ENCODE measurements around the gene SFI1.

The SFI1 gene

DNA sequence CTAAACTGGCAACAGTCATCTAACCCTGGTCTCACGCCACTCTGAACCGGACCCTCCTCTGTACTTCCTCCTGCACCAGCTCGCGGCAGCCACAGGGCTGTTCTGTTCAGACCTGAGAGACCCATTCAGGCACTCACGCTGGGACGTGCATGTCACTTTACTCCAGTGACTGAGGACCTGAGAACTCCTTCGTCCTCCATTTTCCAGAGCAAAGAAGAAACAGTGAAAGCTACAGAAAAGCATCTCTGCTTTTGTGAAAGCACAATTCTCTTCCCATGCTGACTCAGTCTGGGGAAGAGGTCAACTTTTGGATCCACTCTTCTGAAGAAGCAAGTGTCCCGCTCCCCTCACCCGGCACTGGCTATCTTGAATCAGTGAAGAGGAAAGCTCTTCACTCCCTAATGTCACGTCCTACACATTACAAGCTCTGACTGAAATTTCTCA, 141.1 kb downstream of the SFI1 start:
- Histone ChIP-seq H3K27ac (ENCODE audit: low read depth, low read length, severe bottlenecking) (peak overlapping the region; percentile 5), H3K4me1 (ENCODE audit: control insufficient read depth, insufficient read depth, low read length, poor library complexity, severe bottlenecking) (peaks cover 8% of the 10 kb centered on the region), H3K4me3 (ENCODE audit: extremely low read depth, insufficient read depth, low read length, poor library complexity, severe bottlenecking) (no peak overlapping the region), H3K36me3 (ENCODE audit: control insufficient read depth, insufficient read depth, low read length) (peaks cover 4% of the 10 kb centered on the region), H3K9me3 (ENCODE audit: control insufficient read depth, low read length) (no peaks in the 10 kb centered on the region)
- 87 to 91% methylated on average over 8 to 9 of the region's 10 CpGs for WGBS, 2 experiments (ENCODE audit: insufficient coverage in 2 of 2)

DNA sequence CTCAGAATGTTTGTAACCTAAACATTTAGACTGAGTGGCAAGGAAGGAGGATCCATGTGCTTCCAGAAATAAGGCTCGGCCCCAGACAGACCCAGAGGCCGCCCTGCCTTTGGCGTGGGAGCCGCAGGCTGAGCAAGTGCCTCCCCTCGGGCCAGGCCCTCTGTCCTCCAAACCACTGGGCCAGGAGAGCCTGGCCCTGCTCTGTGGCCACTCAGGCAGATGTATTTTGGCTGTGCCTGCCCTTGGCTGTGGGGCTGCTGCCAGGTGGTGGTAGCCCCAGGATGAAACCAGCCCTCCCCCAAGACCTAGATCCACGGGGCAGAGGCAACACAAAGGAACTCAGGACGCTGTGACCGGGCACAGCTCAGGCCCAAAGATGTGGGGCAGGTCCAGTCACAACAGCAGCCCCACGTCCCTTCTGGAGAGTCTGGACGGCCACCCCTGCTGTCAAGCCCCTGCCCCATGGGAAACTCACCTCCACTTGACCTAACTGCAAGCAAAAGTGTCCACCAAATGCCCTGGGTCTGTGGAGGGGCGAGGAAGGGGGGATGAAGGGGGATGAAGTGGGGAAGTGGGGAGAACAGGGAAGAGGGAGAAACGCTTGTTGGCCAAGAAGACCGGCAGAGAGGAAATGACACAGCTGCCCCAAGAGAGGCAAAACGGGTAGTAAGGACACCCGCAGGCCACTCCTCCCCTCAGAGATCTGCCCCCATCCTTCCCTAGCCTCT, 141.7 kb downstream of the SFI1 start:
- H3K4me1 ChIP-seq (ENCODE audit: control insufficient read depth, insufficient read depth, low read length, poor library complexity, severe bottlenecking), result peaks cover 8% of the 10 kb centered on the region
- H3K27ac ChIP-seq (ENCODE audit: low read depth, low read length, severe bottlenecking), result peak overlapping the region; percentile 5
- 91 to 96% methylated on average over 12 to 13 of the region's 15 CpGs for WGBS, 2 experiments (ENCODE audit: insufficient coverage in 2 of 2)
- H3K36me3 ChIP-seq (ENCODE audit: control insufficient read depth, insufficient read depth, low read length), result peaks cover 9% of the 10 kb centered on the region
- H3K4me3 ChIP-seq (ENCODE audit: extremely low read depth, insufficient read depth, low read length, poor library complexity, severe bottlenecking), result no peak overlapping the region
- no peaks in the 10 kb centered on the region for H3K9me3 ChIP-seq (ENCODE audit: control insufficient read depth, low read length)

DNA sequence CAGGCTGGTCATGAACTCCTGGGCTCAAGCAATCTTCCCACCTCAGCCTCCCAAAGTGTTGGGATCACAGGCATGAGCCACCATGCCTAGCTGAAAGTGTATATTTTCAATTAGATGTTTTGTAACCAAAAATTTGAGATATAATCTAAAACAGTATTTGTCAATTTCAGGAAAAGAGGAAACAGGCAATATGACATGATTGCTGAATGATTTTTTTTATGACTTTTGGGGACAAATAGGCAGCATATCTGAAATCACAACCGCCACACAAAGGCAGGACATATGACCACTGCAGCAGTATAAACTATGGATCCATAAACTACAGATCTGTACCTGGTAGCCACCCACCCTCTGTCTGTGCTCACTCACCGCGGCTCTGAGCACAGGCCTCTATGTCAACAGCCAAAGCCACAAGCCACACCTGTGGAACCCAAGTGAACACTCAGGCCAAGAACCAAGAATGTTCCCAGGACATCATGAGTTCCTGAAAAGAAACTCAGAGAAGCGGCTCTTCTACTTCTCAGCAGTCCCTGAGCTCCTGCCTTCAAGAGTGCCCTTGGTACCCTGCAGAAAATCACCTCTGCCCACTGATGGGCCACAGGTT, 143.2 kb downstream of the SFI1 start:
- no peak overlapping the region for H3K4me3 ChIP-seq (ENCODE audit: extremely low read depth, insufficient read depth, low read length, poor library complexity, severe bottlenecking)
- H3K27ac ChIP-seq (ENCODE audit: low read depth, low read length, severe bottlenecking), result no peak overlapping the region
- 93 to 96% methylated on average over 4 of the region's 4 CpGs for WGBS, 2 experiments (ENCODE audit: insufficient coverage in 2 of 2)
- H3K4me1 ChIP-seq (ENCODE audit: control insufficient read depth, insufficient read depth, low read length, poor library complexity, severe bottlenecking), result peaks cover 8% of the 10 kb centered on the region
- H3K9me3 ChIP-seq (ENCODE audit: control insufficient read depth, low read length), result no peaks in the 10 kb centered on the region
- peaks cover 11% of the 10 kb centered on the region for H3K36me3 ChIP-seq (ENCODE audit: control insufficient read depth, insufficient read depth, low read length)

DNA sequence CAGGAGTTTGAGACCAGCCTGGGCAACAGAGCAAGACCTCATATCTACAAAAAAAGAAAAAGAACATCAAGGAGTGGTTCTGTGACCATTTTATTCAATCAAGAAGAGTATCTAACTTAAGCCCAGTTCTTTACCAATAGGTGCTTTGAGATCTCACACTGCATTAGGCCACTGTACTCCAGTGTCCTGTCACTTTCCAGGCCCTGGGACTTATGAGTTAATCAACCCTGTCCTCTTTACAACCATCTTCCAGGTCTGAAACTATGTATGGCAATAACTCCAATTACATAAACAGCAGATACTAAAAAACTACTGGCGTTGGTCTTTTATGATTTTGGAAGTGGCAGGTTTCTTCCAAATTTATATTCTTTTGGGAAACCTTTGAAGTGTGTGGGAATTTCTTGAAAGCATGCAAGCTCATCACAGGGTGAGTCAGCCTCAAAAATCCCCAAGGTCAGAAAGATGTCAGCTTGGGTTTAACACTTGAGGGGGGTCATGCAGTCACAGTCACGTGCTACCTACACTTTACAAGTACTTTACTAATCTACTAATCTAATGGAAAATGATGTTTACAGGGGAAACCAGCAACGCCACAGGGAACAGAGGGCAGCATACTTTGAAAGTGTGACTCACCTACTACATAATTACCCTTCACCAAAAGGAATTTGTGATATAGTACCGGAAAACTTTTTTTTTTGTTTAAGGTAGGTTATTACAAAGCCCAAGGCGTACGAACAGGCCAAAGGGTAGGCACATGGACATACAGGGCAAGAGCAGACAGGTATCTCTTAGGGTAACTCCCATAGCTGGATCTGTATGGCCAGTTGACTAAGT, 150.1 kb downstream of the SFI1 start:
- Histone ChIP-seq H3K9me3 (ENCODE audit: control insufficient read depth, low read length) (no peaks in the 10 kb centered on the region), H3K36me3 (ENCODE audit: control insufficient read depth, insufficient read depth, low read length) (peaks cover 57% of the 10 kb centered on the region), H3K4me3 (ENCODE audit: extremely low read depth, insufficient read depth, low read length, poor library complexity, severe bottlenecking) (no peak overlapping the region), H3K27ac (ENCODE audit: low read depth, low read length, severe bottlenecking) (peak overlapping the region; percentile 31), H3K4me1 (ENCODE audit: control insufficient read depth, insufficient read depth, low read length, poor library complexity, severe bottlenecking) (peaks cover 15% of the 10 kb centered on the region)
- 83 to 100% methylated on average over 3 of the region's 6 CpGs for WGBS, 2 experiments (ENCODE audit: insufficient coverage in 2 of 2)

DNA sequence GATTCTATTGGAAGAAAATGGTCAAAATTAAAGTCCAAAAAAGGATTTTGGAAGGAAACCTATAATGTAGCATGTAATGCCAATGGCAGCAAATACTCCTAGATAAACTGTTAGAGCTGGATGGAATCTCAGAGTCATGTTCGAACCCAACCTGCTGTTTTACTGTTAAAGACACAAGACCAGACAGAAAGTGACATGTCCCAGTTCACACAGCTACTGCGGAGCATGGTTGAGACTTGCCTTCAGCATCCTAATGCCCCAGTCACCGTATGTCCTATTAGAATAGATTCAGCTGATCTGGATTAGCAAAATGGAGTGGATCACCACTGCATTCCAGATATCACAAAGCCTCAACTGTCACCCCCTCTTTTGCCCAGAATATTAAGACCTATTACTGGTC, 150.7 kb downstream of the SFI1 start:
- H3K9me3 ChIP-seq (ENCODE audit: control insufficient read depth, low read length), result no peaks in the 10 kb centered on the region
- H3K36me3 ChIP-seq (ENCODE audit: control insufficient read depth, insufficient read depth, low read length), result peaks cover 57% of the 10 kb centered on the region
- 93 to 100% methylated on average over 2 to 3 of the region's 3 CpGs for WGBS, 2 experiments (ENCODE audit: insufficient coverage in 2 of 2)
- H3K4me3 ChIP-seq (ENCODE audit: extremely low read depth, insufficient read depth, low read length, poor library complexity, severe bottlenecking), result no peak overlapping the region
- H3K4me1 ChIP-seq (ENCODE audit: control insufficient read depth, insufficient read depth, low read length, poor library complexity, severe bottlenecking), result peaks cover 15% of the 10 kb centered on the region
- peak overlapping the region; percentile 31 for H3K27ac ChIP-seq (ENCODE audit: low read depth, low read length, severe bottlenecking)

DNA sequence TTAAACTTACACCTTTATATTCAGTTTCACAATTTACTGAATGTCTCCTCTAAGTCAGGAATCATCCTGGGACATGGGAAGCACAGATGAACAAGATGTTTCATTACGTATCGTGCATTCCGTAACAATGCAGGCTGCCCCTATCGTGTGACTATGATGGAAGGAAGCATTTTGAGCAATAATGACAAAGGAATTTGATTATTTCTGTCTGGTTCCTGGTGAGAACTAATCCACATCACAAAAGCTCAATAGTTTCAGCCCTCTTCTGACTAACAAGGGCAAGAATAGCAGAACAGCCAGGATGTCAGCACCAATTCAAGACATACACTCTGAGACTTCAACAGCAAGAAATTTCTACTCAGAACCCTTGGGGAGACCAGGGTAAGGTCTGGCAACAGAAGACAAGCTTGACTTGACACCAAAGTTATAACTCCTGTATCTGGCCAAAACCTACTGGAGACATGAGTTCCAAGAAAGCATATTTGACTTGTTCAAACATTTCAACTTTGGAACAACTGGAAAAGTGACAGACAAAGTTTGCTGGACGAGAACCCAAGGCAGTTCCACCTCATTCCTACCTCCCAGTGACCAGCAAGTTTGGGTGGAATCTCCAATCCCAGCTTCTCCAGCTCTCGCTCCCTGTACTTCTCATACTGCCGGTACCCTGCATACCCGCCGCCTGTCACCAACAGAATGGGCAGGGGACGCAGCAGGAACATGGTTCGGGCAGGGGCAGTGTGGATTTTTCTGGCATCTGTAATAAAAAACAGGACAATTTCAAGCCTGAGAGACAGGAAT, 151.4 kb downstream of the SFI1 start:
- Histone ChIP-seq H3K4me3 (ENCODE audit: extremely low read depth, insufficient read depth, low read length, poor library complexity, severe bottlenecking) (no peak overlapping the region), H3K36me3 (ENCODE audit: control insufficient read depth, insufficient read depth, low read length) (peaks cover 53% of the 10 kb centered on the region), H3K4me1 (ENCODE audit: control insufficient read depth, insufficient read depth, low read length, poor library complexity, severe bottlenecking) (peaks cover 15% of the 10 kb centered on the region), H3K27ac (ENCODE audit: low read depth, low read length, severe bottlenecking) (no peak overlapping the region), H3K9me3 (ENCODE audit: control insufficient read depth, low read length) (no peaks in the 10 kb centered on the region)
- WGBS, 2 experiments (ENCODE audit: insufficient coverage in 2 of 2), result 87 to 95% methylated on average over 10 to 11 of the region's 11 CpGs

DNA sequence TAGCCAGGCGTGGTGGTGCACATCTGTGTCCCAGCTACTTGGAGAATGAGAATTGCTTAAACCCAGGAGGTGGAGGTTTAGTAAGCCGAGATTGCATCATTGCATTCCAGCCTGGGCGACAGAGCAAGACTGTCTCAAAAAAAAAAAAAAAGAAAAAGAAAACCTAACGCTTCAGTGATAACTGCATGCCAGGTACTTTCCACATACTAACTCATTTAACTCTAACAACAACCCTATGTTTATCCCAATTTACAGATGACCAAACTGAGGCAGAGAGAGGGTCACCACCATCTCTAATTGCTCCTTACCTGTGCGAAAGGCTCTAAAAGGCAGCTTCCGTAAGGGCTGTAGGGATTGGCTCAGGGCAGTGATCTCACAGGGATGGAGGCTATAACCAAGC, 154.1 kb downstream of the SFI1 start:
- 80 to 100% methylated on average over 1 to 3 of the region's 6 CpGs for WGBS, 2 experiments (ENCODE audit: insufficient coverage in 2 of 2)
- Histone ChIP-seq H3K4me1 (ENCODE audit: control insufficient read depth, insufficient read depth, low read length, poor library complexity, severe bottlenecking) (peaks cover 15% of the 10 kb centered on the region), H3K4me3 (ENCODE audit: extremely low read depth, insufficient read depth, low read length, poor library complexity, severe bottlenecking) (no peak overlapping the region), H3K27ac (ENCODE audit: low read depth, low read length, severe bottlenecking) (no peak overlapping the region), H3K36me3 (ENCODE audit: control insufficient read depth, insufficient read depth, low read length) (peaks cover 38% of the 10 kb centered on the region), H3K9me3 (ENCODE audit: control insufficient read depth, low read length) (no peaks in the 10 kb centered on the region)

DNA sequence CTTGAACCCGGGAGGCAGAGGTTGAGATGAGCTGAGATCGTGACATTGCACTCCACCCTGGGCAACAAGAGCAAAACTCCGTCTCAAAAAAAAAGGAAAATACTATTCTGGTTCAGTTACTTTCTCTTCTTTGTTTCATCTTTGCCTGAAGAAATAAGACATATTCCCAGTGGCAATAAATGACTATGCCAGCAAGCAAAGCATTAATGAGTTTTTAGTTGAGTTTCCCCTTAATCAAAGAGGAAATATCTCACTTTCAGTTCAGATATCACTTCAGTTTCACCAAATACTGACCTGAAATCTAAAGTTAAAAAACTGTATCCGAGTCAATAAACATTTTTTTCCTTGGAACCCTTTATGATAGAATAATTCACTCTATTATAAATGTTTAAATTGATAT, 155.3 kb downstream of the SFI1 start:
- Histone ChIP-seq H3K27ac (ENCODE audit: low read depth, low read length, severe bottlenecking) (no peak overlapping the region), H3K9me3 (ENCODE audit: control insufficient read depth, low read length) (no peaks in the 10 kb centered on the region), H3K4me3 (ENCODE audit: extremely low read depth, insufficient read depth, low read length, poor library complexity, severe bottlenecking) (no peak overlapping the region), H3K36me3 (ENCODE audit: control insufficient read depth, insufficient read depth, low read length) (peaks cover 31% of the 10 kb centered on the region), H3K4me1 (ENCODE audit: control insufficient read depth, insufficient read depth, low read length, poor library complexity, severe bottlenecking) (peaks cover 7% of the 10 kb centered on the region)
- WGBS, 2 experiments (ENCODE audit: insufficient coverage in 2 of 2), result 94 to 100% methylated on average over 1 to 3 of the region's 4 CpGs

DNA sequence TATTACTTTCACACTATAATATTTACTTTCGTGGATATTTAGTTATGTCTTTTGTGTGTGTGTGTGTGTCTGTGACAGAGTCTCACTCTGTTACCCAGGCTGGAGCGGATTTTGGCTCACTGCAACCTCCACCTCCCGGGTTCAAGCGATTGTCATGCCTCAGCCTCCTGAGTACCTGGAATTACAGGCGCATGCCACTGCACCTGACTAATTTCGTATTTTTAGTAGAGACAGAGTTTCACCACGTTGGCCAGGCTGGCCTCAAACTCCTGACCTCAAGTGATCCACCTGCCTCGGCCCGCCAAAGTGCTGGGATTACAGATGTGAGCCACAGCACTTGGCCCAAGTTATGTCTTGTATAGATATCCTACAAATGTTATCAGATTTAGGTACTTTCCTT, 155.8 kb downstream of the SFI1 start:
- WGBS, 2 experiments (ENCODE audit: insufficient coverage in 2 of 2), result 93 to 94% methylated on average over 7 of the region's 9 CpGs
- H3K4me1 ChIP-seq (ENCODE audit: control insufficient read depth, insufficient read depth, low read length, poor library complexity, severe bottlenecking), result peaks cover 3% of the 10 kb centered on the region
- no peaks in the 10 kb centered on the region for H3K9me3 ChIP-seq (ENCODE audit: control insufficient read depth, low read length)
- H3K36me3 ChIP-seq (ENCODE audit: control insufficient read depth, insufficient read depth, low read length), result peaks cover 30% of the 10 kb centered on the region
- H3K27ac ChIP-seq (ENCODE audit: low read depth, low read length, severe bottlenecking), result no peak overlapping the region
- no peak overlapping the region for H3K4me3 ChIP-seq (ENCODE audit: extremely low read depth, insufficient read depth, low read length, poor library complexity, severe bottlenecking)

Data from mesodermal cell (in vitro differentiated cells).